ENCODE measurements around the gene GNA15.
"Not testable (repeated sequence)": the region's sequence is repeated elsewhere in the genome, so short reads cannot be mapped to it uniquely, and the experiment has no call there.

DNA sequence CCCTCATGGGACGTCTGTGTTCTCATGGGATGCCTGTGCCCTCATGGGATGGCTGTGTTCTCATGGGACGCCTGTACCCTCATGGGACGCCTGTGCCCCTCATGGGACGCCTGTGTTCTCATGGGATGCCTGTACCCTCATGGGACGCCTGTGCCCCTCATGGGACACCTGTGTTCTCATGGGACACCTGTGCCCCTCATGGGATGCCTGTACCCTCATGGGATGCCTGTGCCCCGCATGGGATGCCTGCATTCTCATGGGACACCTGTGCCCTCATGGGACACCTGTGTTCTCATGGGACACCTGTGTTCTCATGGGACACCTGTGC lies 36.8 kb downstream of the GNA15 start:
- TF ChIP-seq, protein P1, sequence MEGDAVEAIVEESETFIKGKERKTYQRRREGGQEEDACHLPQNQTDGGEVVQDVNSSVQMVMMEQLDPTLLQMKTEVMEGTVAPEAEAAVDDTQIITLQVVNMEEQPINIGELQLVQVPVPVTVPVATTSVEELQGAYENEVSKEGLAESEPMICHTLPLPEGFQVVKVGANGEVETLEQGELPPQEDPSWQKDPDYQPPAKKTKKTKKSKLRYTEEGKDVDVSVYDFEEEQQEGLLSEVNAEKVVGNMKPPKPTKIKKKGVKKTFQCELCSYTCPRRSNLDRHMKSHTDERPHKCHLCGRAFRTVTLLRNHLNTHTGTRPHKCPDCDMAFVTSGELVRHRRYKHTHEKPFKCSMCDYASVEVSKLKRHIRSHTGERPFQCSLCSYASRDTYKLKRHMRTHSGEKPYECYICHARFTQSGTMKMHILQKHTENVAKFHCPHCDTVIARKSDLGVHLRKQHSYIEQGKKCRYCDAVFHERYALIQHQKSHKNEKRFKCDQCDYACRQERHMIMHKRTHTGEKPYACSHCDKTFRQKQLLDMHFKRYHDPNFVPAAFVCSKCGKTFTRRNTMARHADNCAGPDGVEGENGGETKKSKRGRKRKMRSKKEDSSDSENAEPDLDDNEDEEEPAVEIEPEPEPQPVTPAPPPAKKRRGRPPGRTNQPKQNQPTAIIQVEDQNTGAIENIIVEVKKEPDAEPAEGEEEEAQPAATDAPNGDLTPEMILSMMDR (IDR thresholded peaks at IDR 0.05): not testable (repeated sequence)
- TF ChIP-seq POLR2A (IDR thresholded peaks at IDR 0.05): not testable (repeated sequence)
